Astrocyte (in vitro differentiated cells and primary cell): ENCODE results near the gene CA10.

Experiments
- EZH2 ChIP-seq: IDR thresholded peaks from 2 replicates; pipeline ENCODE4 v1.6.1; 2012; ENCODE audit warnings: mild to moderate bottlenecking, low read length, inconsistent platforms; ENCODE audit not compliant: insufficient read depth
- TF ChIP-seq, protein P1 (sequence below): IDR thresholded peaks from 2 replicates; pipeline ENCODE4 v1.5.1; 2011; ENCODE audit warnings: low read depth, mild to moderate bottlenecking, inconsistent platforms, low read length, moderate library complexity; ENCODE audit not compliant: insufficient read depth

DNA sequence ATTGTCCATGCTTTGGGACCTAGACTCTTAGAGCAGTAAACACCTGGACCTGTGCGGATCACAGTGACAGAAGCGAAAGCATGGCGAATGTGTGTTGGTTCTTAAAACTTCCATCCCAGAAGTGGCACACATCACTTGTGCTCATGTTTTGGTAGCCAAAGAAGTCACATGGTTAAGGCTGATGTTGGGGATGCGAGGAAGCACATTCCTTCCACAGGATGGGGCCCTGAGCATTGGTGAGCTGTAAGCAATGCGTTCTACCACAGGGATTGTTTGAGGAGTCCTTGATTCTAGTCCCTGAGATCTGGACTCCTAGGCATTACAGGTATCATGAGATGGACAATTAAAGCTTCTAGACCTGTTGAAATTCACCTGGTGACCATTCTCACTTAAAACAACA lies 522.2 kb downstream of the CA10 start:
- TF ChIP-seq, protein P1, sequence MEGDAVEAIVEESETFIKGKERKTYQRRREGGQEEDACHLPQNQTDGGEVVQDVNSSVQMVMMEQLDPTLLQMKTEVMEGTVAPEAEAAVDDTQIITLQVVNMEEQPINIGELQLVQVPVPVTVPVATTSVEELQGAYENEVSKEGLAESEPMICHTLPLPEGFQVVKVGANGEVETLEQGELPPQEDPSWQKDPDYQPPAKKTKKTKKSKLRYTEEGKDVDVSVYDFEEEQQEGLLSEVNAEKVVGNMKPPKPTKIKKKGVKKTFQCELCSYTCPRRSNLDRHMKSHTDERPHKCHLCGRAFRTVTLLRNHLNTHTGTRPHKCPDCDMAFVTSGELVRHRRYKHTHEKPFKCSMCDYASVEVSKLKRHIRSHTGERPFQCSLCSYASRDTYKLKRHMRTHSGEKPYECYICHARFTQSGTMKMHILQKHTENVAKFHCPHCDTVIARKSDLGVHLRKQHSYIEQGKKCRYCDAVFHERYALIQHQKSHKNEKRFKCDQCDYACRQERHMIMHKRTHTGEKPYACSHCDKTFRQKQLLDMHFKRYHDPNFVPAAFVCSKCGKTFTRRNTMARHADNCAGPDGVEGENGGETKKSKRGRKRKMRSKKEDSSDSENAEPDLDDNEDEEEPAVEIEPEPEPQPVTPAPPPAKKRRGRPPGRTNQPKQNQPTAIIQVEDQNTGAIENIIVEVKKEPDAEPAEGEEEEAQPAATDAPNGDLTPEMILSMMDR, result no peak
- TF ChIP-seq EZH2, result no peak
